ENCODE measurements around the gene TAPBPL.
"Not testable (repeated sequence)": the region's sequence is repeated elsewhere in the genome, so short reads cannot be mapped to it uniquely, and the experiment has no call there.

TAPBPL gene

GRCh38 chr12:6476489-6476888, 24.6 kb downstream of the TAPBPL start:
- Histone ChIP-seq H2AFZ (ENCODE audit: low read depth, low read length) (no peak overlapping the region), H3K9me3 (ENCODE audit: insufficient read depth, low read length, severe bottlenecking) (no peaks in the 10 kb centered on the region), H3K4me3 (ENCODE audit: low read depth in 1 of 2, low read length in 2 of 2) (no peak overlapping the region), H3K27me3 (ENCODE audit: insufficient read depth, low read length, poor library complexity) (no peaks in the 10 kb centered on the region), H3K4me1 (ENCODE audit: insufficient read depth, low read length) (peaks cover 2% of the 10 kb centered on the region), H3K36me3 (ENCODE audit: insufficient read depth, low read length) (no peaks in the 10 kb centered on the region), H4K20me1 (ENCODE audit: insufficient read depth, low read length) (no peaks in the 10 kb centered on the region), H3K27ac (ENCODE audit: low read length) (no peak overlapping the region), H3K9ac (ENCODE audit: low read depth, low read length) (no peak overlapping the region), H3K4me2 (ENCODE audit: insufficient read depth, low read length) (no peak overlapping the region), H3K79me2 (ENCODE audit: insufficient read depth, low read length) (no peaks in the 10 kb centered on the region)
- TF ChIP-seq EZH2 (IDR thresholded peaks at IDR 0.05; ENCODE audit: borderline replicate concordance, low read depth, low read length, severe bottlenecking), result no peak
- no peak for ATAC-seq (ENCODE audit: insufficient read depth, low read depth)
- DNase-seq, result no peak

- not testable (repeated sequence) for H2AFZ ChIP-seq (ENCODE audit: low read depth, low read length); H3K9me3 ChIP-seq (ENCODE audit: insufficient read depth, low read length, severe bottlenecking); H3K4me1 ChIP-seq (ENCODE audit: insufficient read depth, low read length); H3K9ac ChIP-seq (ENCODE audit: low read depth, low read length); H3K36me3 ChIP-seq (ENCODE audit: insufficient read depth, low read length); H3K4me3 ChIP-seq (ENCODE audit: low read depth in 1 of 2, low read length in 2 of 2); H4K20me1 ChIP-seq (ENCODE audit: insufficient read depth, low read length); H3K27ac ChIP-seq (ENCODE audit: low read length); H3K27me3 ChIP-seq (ENCODE audit: insufficient read depth, low read length, poor library complexity); H3K4me2 ChIP-seq (ENCODE audit: insufficient read depth, low read length); DNase-seq; ATAC-seq (ENCODE audit: insufficient read depth, low read depth); H3K79me2 ChIP-seq (ENCODE audit: insufficient read depth, low read length)
Observed at GRCh38 chr12:6477601-6478377, 25.9 kb downstream of the TAPBPL start.

- H3K9me3 ChIP-seq (ENCODE audit: insufficient read depth, low read length, severe bottlenecking), result no peaks in the 10 kb centered on the region
- ATAC-seq (ENCODE audit: insufficient read depth, low read depth), result no peak
- no peaks in the 10 kb centered on the region for H3K79me2 ChIP-seq (ENCODE audit: insufficient read depth, low read length)
- no peaks in the 10 kb centered on the region for H4K20me1 ChIP-seq (ENCODE audit: insufficient read depth, low read length)
- no peak for DNase-seq
- TF ChIP-seq CTCF (IDR thresholded peaks at IDR 0.05; ENCODE audit: borderline replicate concordance, extremely low read depth, low read length, poor library complexity, severe bottlenecking) (no peak), EZH2 (IDR thresholded peaks at IDR 0.05; ENCODE audit: borderline replicate concordance, low read depth, low read length, severe bottlenecking) (no peak)
- no peaks in the 10 kb centered on the region for H3K36me3 ChIP-seq (ENCODE audit: insufficient read depth, low read length)
- H3K27ac ChIP-seq (ENCODE audit: low read length), result no peak overlapping the region
- H2AFZ ChIP-seq (ENCODE audit: low read depth, low read length), result no peak overlapping the region
- H3K4me3 ChIP-seq (ENCODE audit: low read depth in 1 of 2, low read length in 2 of 2), result no peak overlapping the region
- no peaks in the 10 kb centered on the region for H3K27me3 ChIP-seq (ENCODE audit: insufficient read depth, low read length, poor library complexity)
- H3K9ac ChIP-seq (ENCODE audit: low read depth, low read length), result no peak overlapping the region
- no peaks in the 10 kb centered on the region for H3K4me1 ChIP-seq (ENCODE audit: insufficient read depth, low read length)
- no peak overlapping the region for H3K4me2 ChIP-seq (ENCODE audit: insufficient read depth, low read length)
Observed at GRCh38 chr12:6478416-6478815, 26.6 kb downstream of the TAPBPL start.

- Histone ChIP-seq H3K4me2 (ENCODE audit: insufficient read depth, low read length) (no peak overlapping the region), H3K9me3 (ENCODE audit: insufficient read depth, low read length, severe bottlenecking) (no peaks in the 10 kb centered on the region), H3K4me3 (ENCODE audit: low read depth in 1 of 2, low read length in 2 of 2) (no peak overlapping the region), H3K27ac (ENCODE audit: low read length) (no peak overlapping the region), H3K36me3 (ENCODE audit: insufficient read depth, low read length) (peaks cover 9% of the 10 kb centered on the region; the same call in 1 of the 2 replicates), H4K20me1 (ENCODE audit: insufficient read depth, low read length) (no peaks in the 10 kb centered on the region), H3K27me3 (ENCODE audit: insufficient read depth, low read length, poor library complexity) (no peaks in the 10 kb centered on the region), H3K79me2 (ENCODE audit: insufficient read depth, low read length) (peaks cover 12% of the 10 kb centered on the region), H3K9ac (ENCODE audit: low read depth, low read length) (no peak overlapping the region), H2AFZ (ENCODE audit: low read depth, low read length) (no peak overlapping the region), H3K4me1 (ENCODE audit: insufficient read depth, low read length) (peaks cover 10% of the 10 kb centered on the region)
- no peak for ATAC-seq (ENCODE audit: insufficient read depth, low read depth)
- DNase-seq, result no peak
- TF ChIP-seq EZH2 (IDR thresholded peaks at IDR 0.05; ENCODE audit: borderline replicate concordance, low read depth, low read length, severe bottlenecking) (no peak), CTCF (IDR thresholded peaks at IDR 0.05; ENCODE audit: borderline replicate concordance, extremely low read depth, low read length, poor library complexity, severe bottlenecking) (no peak)
Observed at GRCh38 chr12:6488240-6488639, 36.4 kb downstream of the TAPBPL start.

All from DND-41 (cell line).